Tracheal epithelial cell (primary cell): ENCODE data around the gene MERTK. TPM values are rescaled to one million over a fixed set of nuclear protein-coding genes. Genes with fewer than 3 reads are reported as not detected.

Source experiments
- total RNA-seq: library from RNA; depleted of rRNA; stranded (reverse); fragments of >200 nt; gene quantifications from 2 replicates; pipeline ENCODE4 v1.2.1, GENCODE V29; 2014

The MERTK gene
- 1.5 and 2.2 TPM in 2 replicates for total RNA-seq

GRCh38 chr2:111897924-111898702 lies at the start of gene MERTK:
MERTK (plus strand) TSS chr2:111898607; CDS start chr2:111898736, 129 bp downstream.

GRCh38 chr2:111883661-111884591 lies 14.5 kb upstream of the MERTK start, which contains the start of gene ANAPC1:
ANAPC1 (minus strand) TSS chr2:111884193; CDS start chr2:111880825, 3,368 bp downstream.

GRCh38 chr2:112054847-112055729 lies 156.7 kb downstream of the MERTK start, which contains the start of gene TMEM87B:
TMEM87B (plus strand) TSS chr2:112055269; CDS start chr2:112055592, 323 bp downstream.

Other genes starting within 250 kb of the MERTK start
- 56.1 and 66.7 TPM in 2 replicates for gene ANAPC1, start 14.4 kb upstream of the MERTK start, total RNA-seq
- gene TMEM87B, start 156.7 kb downstream of the MERTK start, total RNA-seq = 32.0 and 36.4 TPM in 2 replicates
- gene FBLN7, start 239.8 kb downstream of the MERTK start, total RNA-seq = 0.96 TPM in 1 of 2 replicates, not detected in the other